ENCODE data around the gene HNF1A. TPM values are rescaled to one million over a fixed set of nuclear protein-coding genes. Genes with fewer than 3 reads are reported as not detected.

HNF1A gene, protein sequence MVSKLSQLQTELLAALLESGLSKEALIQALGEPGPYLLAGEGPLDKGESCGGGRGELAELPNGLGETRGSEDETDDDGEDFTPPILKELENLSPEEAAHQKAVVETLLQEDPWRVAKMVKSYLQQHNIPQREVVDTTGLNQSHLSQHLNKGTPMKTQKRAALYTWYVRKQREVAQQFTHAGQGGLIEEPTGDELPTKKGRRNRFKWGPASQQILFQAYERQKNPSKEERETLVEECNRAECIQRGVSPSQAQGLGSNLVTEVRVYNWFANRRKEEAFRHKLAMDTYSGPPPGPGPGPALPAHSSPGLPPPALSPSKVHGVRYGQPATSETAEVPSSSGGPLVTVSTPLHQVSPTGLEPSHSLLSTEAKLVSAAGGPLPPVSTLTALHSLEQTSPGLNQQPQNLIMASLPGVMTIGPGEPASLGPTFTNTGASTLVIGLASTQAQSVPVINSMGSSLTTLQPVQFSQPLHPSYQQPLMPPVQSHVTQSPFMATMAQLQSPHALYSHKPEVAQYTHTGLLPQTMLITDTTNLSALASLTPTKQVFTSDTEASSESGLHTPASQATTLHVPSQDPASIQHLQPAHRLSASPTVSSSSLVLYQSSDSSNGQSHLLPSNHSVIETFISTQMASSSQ
- polyA plus RNA-seq (not detected in 2 replicates), polyA minus RNA-seq (not detected in 2 replicates)

DNA sequence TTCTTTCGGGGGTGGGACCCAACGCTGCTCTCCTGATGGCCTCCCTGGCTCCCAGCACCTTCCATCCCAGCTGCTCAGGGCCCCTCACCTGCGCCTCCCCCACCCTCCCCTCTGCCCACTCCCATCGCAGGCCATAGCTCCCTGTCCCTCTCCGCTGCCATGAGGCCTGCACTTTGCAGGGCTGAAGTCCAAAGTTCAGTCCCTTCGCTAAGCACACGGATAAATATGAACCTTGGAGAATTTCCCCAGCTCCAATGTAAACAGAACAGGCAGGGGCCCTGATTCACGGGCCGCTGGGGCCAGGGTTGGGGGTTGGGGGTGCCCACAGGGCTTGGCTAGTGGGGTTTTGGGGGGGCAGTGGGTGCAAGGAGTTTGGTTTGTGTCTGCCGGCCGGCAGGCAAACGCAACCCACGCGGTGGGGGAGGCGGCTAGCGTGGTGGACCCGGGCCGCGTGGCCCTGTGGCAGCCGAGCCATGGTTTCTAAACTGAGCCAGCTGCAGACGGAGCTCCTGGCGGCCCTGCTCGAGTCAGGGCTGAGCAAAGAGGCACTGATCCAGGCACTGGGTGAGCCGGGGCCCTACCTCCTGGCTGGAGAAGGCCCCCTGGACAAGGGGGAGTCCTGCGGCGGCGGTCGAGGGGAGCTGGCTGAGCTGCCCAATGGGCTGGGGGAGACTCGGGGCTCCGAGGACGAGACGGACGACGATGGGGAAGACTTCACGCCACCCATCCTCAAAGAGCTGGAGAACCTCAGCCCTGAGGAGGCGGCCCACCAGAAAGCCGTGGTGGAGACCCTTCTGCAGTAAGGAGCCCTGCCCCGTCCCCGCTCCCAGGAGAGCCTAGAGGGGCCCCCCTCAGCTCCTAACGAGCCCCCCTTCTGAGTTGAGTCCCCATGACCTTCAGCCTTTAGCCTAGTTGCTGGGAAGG lies at the start of gene HNF1A:
Gene HNF1A (plus strand): TSS at position 248 of the 924 bp plus-strand sequence. CDS start 226 bp downstream, at position 474.
- TF ChIP-seq RAD21 (conservative IDR thresholded peaks at IDR 0.05): no peak
- TF ChIP-seq, protein P1, sequence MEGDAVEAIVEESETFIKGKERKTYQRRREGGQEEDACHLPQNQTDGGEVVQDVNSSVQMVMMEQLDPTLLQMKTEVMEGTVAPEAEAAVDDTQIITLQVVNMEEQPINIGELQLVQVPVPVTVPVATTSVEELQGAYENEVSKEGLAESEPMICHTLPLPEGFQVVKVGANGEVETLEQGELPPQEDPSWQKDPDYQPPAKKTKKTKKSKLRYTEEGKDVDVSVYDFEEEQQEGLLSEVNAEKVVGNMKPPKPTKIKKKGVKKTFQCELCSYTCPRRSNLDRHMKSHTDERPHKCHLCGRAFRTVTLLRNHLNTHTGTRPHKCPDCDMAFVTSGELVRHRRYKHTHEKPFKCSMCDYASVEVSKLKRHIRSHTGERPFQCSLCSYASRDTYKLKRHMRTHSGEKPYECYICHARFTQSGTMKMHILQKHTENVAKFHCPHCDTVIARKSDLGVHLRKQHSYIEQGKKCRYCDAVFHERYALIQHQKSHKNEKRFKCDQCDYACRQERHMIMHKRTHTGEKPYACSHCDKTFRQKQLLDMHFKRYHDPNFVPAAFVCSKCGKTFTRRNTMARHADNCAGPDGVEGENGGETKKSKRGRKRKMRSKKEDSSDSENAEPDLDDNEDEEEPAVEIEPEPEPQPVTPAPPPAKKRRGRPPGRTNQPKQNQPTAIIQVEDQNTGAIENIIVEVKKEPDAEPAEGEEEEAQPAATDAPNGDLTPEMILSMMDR (IDR thresholded peaks at IDR 0.05; ENCODE audit: poor library complexity, severe bottlenecking): no peak
- Histone ChIP-seq H3K9me2 (ENCODE audit: insufficient read depth, low read length) (no peaks in the 10 kb centered on the region), H3K27me3 (ENCODE audit: insufficient read depth, low read depth, low read length) (no peaks in the 10 kb centered on the region), H4K20me1 (ENCODE audit: insufficient read depth) (no peaks in the 10 kb centered on the region), H3K36me3 (ENCODE audit: insufficient read depth, low read length) (no peaks in the 10 kb centered on the region), H3K9me3 (ENCODE audit: low read length) (no peaks in the 10 kb centered on the region), H3F3A (ENCODE audit: insufficient read depth, low read length, poor library complexity, severe bottlenecking) (no peaks in the 10 kb centered on the region), H3K79me2 (replicated peaks; ENCODE audit: insufficient read depth, low read length) (no peaks in the 10 kb centered on the region), H3K9ac (ENCODE audit: low read length) (no peak within 1 kb of the TSS), H3K27ac (ENCODE audit: low read length) (no peak within 1 kb of the TSS), H2AFZ (ENCODE audit: low read depth, low read length) (no peak within 1 kb of the TSS), H3K4me2 (ENCODE audit: low read length) (no peak within 1 kb of the TSS), H3K4me3 (ENCODE audit: low read length) (no peak within 1 kb of the TSS)

DNA sequence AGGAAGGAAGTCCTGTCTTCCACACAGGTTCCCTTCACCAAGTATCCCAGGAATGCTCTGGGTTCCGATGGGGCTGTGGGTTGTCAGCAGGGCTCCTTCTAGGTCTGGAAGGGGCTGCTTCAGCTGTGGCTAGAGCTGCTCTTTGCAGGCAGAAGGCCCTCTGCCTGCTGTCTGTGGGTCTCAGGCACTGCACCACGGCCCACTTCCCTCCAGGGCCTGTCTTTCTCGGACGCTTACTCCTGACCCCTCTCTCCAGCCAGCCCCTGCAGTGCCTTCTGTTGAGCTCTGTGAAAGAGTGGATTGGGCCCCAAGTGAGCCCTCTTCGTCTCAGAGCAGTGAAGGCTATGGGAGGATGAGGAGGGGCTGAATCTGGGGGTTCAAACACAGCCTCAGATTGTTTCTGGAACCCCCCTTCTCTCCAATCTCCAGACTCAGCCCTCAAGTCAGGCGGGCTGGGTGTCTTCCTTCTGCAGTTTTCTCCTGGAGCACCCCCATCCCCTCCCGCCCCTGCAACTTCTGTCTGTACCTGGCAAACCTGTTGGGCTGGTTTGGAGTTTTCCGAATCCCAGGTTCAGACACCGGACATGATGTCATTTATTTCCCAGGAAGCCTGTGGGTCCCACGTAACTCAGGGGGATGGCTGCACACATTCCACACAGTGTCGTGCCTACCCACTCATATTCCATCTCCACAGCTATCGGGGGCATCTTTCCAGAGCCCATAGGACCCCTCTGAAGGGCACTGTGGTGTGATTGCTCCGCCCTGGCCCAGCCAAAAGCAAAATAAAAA lies 49.3 kb upstream of the HNF1A start:
- no peaks in the 10 kb centered on the region for H3K27me3 ChIP-seq (ENCODE audit: insufficient read depth, low read depth, low read length)
- H3K9ac ChIP-seq (ENCODE audit: low read length): no peak overlapping the region
- H2AFZ ChIP-seq (ENCODE audit: low read depth, low read length): no peak overlapping the region
- no peaks in the 10 kb centered on the region for H3K79me2 ChIP-seq (replicated peaks; ENCODE audit: insufficient read depth, low read length)
- H3F3A ChIP-seq (ENCODE audit: insufficient read depth, low read length, poor library complexity, severe bottlenecking): no peaks in the 10 kb centered on the region
- no peaks in the 10 kb centered on the region for H3K9me2 ChIP-seq (ENCODE audit: insufficient read depth, low read length)
- H4K20me1 ChIP-seq (ENCODE audit: insufficient read depth): no peaks in the 10 kb centered on the region
- no peak overlapping the region for H3K4me2 ChIP-seq (ENCODE audit: low read length)
- H3K27ac ChIP-seq (ENCODE audit: low read length): no peak overlapping the region
- no peak for TF ChIP-seq RAD21 (conservative IDR thresholded peaks at IDR 0.05)
- H3K9me3 ChIP-seq (ENCODE audit: low read length): no peaks in the 10 kb centered on the region
- H3K36me3 ChIP-seq (ENCODE audit: insufficient read depth, low read length): no peaks in the 10 kb centered on the region
- H3K4me3 ChIP-seq (ENCODE audit: low read length): no peak overlapping the region

DNA sequence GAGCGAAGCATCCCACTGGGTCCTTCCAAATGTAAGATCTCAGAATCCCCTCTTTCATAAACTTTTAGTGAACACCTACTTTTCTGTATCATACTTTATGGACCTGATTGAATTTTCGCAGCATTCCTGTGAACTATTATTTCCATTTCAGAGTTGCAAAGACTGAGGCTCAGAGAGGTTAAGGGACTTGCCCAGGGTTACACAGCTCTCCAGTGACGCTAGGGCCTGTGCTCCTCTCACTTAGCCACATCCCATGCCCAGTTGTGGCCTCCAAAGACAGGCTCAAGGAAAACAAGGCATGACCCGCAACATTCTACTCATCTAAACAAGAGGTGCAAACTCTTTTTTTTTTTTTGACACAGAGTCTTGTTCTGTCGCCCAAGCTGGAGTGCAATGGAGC lies 48.3 kb upstream of the HNF1A start:
- no peaks in the 10 kb centered on the region for H3K9me2 ChIP-seq (ENCODE audit: insufficient read depth, low read length)
- H3K9ac ChIP-seq (ENCODE audit: low read length): no peak overlapping the region
- no peaks in the 10 kb centered on the region for H3K9me3 ChIP-seq (ENCODE audit: low read length)
- H2AFZ ChIP-seq (ENCODE audit: low read depth, low read length): no peak overlapping the region
- H3K4me3 ChIP-seq (ENCODE audit: low read length): no peak overlapping the region
- H4K20me1 ChIP-seq (ENCODE audit: insufficient read depth): no peaks in the 10 kb centered on the region
- TF ChIP-seq RAD21 (conservative IDR thresholded peaks at IDR 0.05) (no peak), EZH2 (IDR thresholded peaks at IDR 0.05; ENCODE audit: borderline replicate concordance, insufficient read depth, low read length, poor library complexity, severe bottlenecking) (no peak), EP300 (conservative IDR thresholded peaks at IDR 0.05; ENCODE audit: poor library complexity, severe bottlenecking) (no peak), TAF1 (IDR thresholded peaks at IDR 0.05; ENCODE audit: low read depth) (no peak), MXI1 (conservative IDR thresholded peaks at IDR 0.05; ENCODE audit: poor library complexity, severe bottlenecking) (no peak), SMC3 (conservative IDR thresholded peaks at IDR 0.05; ENCODE audit: poor library complexity) (no peak), POLR2AphosphoS5 (IDR thresholded peaks at IDR 0.05) (no peak)
- TF ChIP-seq, protein P2, sequence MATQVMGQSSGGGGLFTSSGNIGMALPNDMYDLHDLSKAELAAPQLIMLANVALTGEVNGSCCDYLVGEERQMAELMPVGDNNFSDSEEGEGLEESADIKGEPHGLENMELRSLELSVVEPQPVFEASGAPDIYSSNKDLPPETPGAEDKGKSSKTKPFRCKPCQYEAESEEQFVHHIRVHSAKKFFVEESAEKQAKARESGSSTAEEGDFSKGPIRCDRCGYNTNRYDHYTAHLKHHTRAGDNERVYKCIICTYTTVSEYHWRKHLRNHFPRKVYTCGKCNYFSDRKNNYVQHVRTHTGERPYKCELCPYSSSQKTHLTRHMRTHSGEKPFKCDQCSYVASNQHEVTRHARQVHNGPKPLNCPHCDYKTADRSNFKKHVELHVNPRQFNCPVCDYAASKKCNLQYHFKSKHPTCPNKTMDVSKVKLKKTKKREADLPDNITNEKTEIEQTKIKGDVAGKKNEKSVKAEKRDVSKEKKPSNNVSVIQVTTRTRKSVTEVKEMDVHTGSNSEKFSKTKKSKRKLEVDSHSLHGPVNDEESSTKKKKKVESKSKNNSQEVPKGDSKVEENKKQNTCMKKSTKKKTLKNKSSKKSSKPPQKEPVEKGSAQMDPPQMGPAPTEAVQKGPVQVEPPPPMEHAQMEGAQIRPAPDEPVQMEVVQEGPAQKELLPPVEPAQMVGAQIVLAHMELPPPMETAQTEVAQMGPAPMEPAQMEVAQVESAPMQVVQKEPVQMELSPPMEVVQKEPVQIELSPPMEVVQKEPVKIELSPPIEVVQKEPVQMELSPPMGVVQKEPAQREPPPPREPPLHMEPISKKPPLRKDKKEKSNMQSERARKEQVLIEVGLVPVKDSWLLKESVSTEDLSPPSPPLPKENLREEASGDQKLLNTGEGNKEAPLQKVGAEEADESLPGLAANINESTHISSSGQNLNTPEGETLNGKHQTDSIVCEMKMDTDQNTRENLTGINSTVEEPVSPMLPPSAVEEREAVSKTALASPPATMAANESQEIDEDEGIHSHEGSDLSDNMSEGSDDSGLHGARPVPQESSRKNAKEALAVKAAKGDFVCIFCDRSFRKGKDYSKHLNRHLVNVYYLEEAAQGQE (IDR thresholded peaks at IDR 0.05; ENCODE audit: borderline replicate concordance): no peak
- TF ChIP-seq, protein P1 (IDR thresholded peaks at IDR 0.05; ENCODE audit: poor library complexity, severe bottlenecking): no peak
- no peak overlapping the region for H3K27ac ChIP-seq (ENCODE audit: low read length)
- no peaks in the 10 kb centered on the region for H3K79me2 ChIP-seq (replicated peaks; ENCODE audit: insufficient read depth, low read length)
- H3K4me2 ChIP-seq (ENCODE audit: low read length): no peak overlapping the region
- H3F3A ChIP-seq (ENCODE audit: insufficient read depth, low read length, poor library complexity, severe bottlenecking): no peaks in the 10 kb centered on the region
- no peaks in the 10 kb centered on the region for H3K27me3 ChIP-seq (ENCODE audit: insufficient read depth, low read depth, low read length)
- H3K36me3 ChIP-seq (ENCODE audit: insufficient read depth, low read length): no peaks in the 10 kb centered on the region
